Astrocyte (in vitro differentiated cells and primary cell): ENCODE measurements around the gene TIMP2. TPM values are rescaled to one million over a fixed set of nuclear protein-coding genes. Genes with fewer than 3 reads are reported as not detected.

Source experiments
- DNase-seq: peaks from one replicate; pipeline ENCODE4 v3.0.0-alpha.2; 2010; ENCODE audit warnings: low read depth
- FAIRE-seq: peaks from 2 replicates; lab custom pipeline; 2011; peaks lifted over from hg19 to GRCh38; lab: Jason Lieb, UNC
- H2AFZ ChIP-seq: 2 replicates; pipeline ENCODE4 v1.6.0; 2012; ENCODE audit warnings: low read depth, low read length, inconsistent platforms
- H3K27ac ChIP-seq: 2 replicates; pipeline ENCODE4 v1.5.1; 2011; ENCODE audit warnings: low read depth, low read length, inconsistent platforms
- H3K27me3 ChIP-seq: 2 replicates; pipeline ENCODE4 v1.6.0; 2011; ENCODE audit warnings: low read length, inconsistent platforms; ENCODE audit not compliant: insufficient read depth
- H3K36me3 ChIP-seq: 2 replicates; pipeline ENCODE4 v1.5.1; 2011; ENCODE audit warnings: low read length, inconsistent platforms; ENCODE audit not compliant: insufficient read depth
- H3K4me1 ChIP-seq: 2 replicates; pipeline ENCODE4 v1.5.1; 2011; ENCODE audit warnings: low read length, inconsistent platforms; ENCODE audit not compliant: insufficient read depth
- H3K4me2 ChIP-seq: 2 replicates; pipeline ENCODE4 v1.6.0; 2012; ENCODE audit warnings: low read length, inconsistent platforms
- H3K4me3 ChIP-seq: 2 replicates; pipeline ENCODE4 v1.5.1; 2011; ENCODE audit warnings: low read depth, mild to moderate bottlenecking, low read length, inconsistent platforms; ENCODE audit not compliant: insufficient read depth
- H3K79me2 ChIP-seq: 2 replicates; pipeline ENCODE4 v1.6.0; 2012; ENCODE audit warnings: mild to moderate bottlenecking, low read length, inconsistent platforms; ENCODE audit not compliant: insufficient read depth
- H3K9ac ChIP-seq: 2 replicates; pipeline ENCODE4 v1.6.0; 2012; ENCODE audit warnings: mild to moderate bottlenecking, low read length, inconsistent platforms
- H3K9me3 ChIP-seq: 2 replicates; pipeline ENCODE4 v1.5.1; 2012; ENCODE audit warnings: low read depth, mild to moderate bottlenecking, low read length, inconsistent platforms; ENCODE audit not compliant: insufficient read depth
- H4K20me1 ChIP-seq: 2 replicates; pipeline ENCODE4 v1.6.0; 2012; ENCODE audit warnings: low read length, inconsistent platforms; ENCODE audit not compliant: insufficient read depth
- H3K27ac Mint-ChIP-seq: one replicate; pipeline ENCODE4 v1.8.0; 2021; ENCODE audit warnings: mild to moderate bottlenecking, mixed read lengths; ENCODE audit not compliant: unreplicated experiment
- H3K27me3 Mint-ChIP-seq: one replicate; pipeline ENCODE4 v1.8.0; 2021; ENCODE audit warnings: low read depth, mixed read lengths; ENCODE audit not compliant: unreplicated experiment
- H3K36me3 Mint-ChIP-seq: one replicate; pipeline ENCODE4 v1.8.0; 2021; ENCODE audit warnings: low read depth, mixed read lengths; ENCODE audit not compliant: unreplicated experiment
- H3K4me1 Mint-ChIP-seq: one replicate; pipeline ENCODE4 v1.8.0; 2021; ENCODE audit warnings: low read depth, mixed read lengths; ENCODE audit not compliant: unreplicated experiment
- H3K4me3 Mint-ChIP-seq: one replicate; pipeline ENCODE4 v1.8.0; 2021; ENCODE audit warnings: mild to moderate bottlenecking, moderate library complexity, mixed read lengths; ENCODE audit not compliant: unreplicated experiment
- H3K9me3 Mint-ChIP-seq: one replicate; pipeline ENCODE4 v1.8.0; 2021; ENCODE audit warnings: mild to moderate bottlenecking, mixed read lengths; ENCODE audit not compliant: unreplicated experiment
- EZH2 ChIP-seq: IDR thresholded peaks from 2 replicates; pipeline ENCODE4 v1.6.1; 2012; ENCODE audit warnings: mild to moderate bottlenecking, low read length, inconsistent platforms; ENCODE audit not compliant: insufficient read depth
- total RNA-seq: library from RNA; stranded (reverse); gene quantifications from 2 replicates; pipeline ENCODE4 v1.2.1, GENCODE V29; 2021
- TF ChIP-seq, protein P1 (sequence below): IDR thresholded peaks from 2 replicates; pipeline ENCODE4 v1.5.1; 2011; ENCODE audit warnings: low read depth, mild to moderate bottlenecking, inconsistent platforms, low read length, moderate library complexity; ENCODE audit not compliant: insufficient read depth

The TIMP2 gene
- total RNA-seq, 1 donor from 2014 or later = 184 TPM

DNA sequence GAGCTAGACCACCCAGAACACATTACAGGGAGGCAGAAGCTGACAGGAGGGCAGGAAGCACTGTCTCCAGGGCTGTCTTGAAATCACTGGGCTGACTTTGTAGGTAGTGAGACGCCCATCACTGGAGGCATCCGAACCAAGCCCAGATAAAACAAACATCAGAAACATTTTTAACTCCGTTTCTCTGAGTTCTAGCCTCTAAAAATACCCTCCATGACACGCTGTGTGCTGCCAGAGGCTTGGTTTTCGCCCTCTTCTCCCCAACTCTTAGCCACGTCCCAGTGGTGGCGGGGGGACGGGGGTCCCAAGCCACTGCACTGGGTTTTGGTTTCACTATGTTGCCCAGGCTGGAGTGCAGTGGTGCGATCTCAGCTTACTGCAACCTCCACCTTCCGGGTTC lies 23.4 kb downstream of the TIMP2 start:
- Histone ChIP-seq H3K27me3 (no peaks in the 10 kb centered on the region), H3K4me2 (no peak overlapping the region), H3K36me3 (peaks cover 14% of the 10 kb centered on the region), H2AFZ (no peak overlapping the region), H3K9ac (no peak overlapping the region), H3K4me3 (no peak overlapping the region), H3K9me3 (no peaks in the 10 kb centered on the region), H3K79me2 (peaks cover 98% of the 10 kb centered on the region), H4K20me1 (peaks cover 94% of the 10 kb centered on the region), H3K4me1 (peaks cover 17% of the 10 kb centered on the region), H3K27ac (no peak overlapping the region)
- H3K9me3 Mint-ChIP-seq = no peaks in the 10 kb centered on the region
- H3K4me1 Mint-ChIP-seq = peaks cover 25% of the 10 kb centered on the region
- TF ChIP-seq, protein P1, sequence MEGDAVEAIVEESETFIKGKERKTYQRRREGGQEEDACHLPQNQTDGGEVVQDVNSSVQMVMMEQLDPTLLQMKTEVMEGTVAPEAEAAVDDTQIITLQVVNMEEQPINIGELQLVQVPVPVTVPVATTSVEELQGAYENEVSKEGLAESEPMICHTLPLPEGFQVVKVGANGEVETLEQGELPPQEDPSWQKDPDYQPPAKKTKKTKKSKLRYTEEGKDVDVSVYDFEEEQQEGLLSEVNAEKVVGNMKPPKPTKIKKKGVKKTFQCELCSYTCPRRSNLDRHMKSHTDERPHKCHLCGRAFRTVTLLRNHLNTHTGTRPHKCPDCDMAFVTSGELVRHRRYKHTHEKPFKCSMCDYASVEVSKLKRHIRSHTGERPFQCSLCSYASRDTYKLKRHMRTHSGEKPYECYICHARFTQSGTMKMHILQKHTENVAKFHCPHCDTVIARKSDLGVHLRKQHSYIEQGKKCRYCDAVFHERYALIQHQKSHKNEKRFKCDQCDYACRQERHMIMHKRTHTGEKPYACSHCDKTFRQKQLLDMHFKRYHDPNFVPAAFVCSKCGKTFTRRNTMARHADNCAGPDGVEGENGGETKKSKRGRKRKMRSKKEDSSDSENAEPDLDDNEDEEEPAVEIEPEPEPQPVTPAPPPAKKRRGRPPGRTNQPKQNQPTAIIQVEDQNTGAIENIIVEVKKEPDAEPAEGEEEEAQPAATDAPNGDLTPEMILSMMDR = no peak
- no peak for TF ChIP-seq EZH2
- H3K27me3 Mint-ChIP-seq = no peaks in the 10 kb centered on the region
- peaks cover 21% of the 10 kb centered on the region for H3K36me3 Mint-ChIP-seq
- H3K4me3 Mint-ChIP-seq = no peak overlapping the region
- H3K27ac Mint-ChIP-seq = no peak overlapping the region
- no peak for DNase-seq
- FAIRE-seq = no peak

DNA sequence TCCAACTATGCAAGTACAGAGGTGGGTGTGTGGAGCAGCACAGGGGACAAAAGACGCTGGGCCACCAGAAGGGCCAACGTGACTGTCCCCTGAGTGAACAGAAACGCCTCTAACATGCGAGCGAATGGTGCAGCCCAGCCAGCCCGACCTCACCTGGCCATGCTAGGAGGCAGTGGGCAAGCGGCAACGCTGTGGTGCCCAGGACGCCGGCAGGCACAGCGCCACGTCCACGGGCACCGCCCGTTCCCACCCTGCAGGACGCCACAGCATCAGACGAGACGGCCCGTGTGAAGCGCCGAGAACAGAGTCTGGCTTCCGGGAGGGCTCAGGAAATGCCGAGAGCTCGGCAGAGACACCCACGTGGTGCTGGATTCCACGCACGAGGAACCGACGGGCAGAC lies 24.4 kb downstream of the TIMP2 start:
- peaks cover 17% of the 10 kb centered on the region for H3K4me1 ChIP-seq
- no peak overlapping the region for H3K9ac ChIP-seq
- H4K20me1 ChIP-seq = peaks cover 98% of the 10 kb centered on the region
- H3K27me3 ChIP-seq = no peaks in the 10 kb centered on the region
- no peak overlapping the region for H2AFZ ChIP-seq
- no peak for TF ChIP-seq EZH2
- TF ChIP-seq, protein P1 = no peak
- Mint-ChIP-seq H3K4me3 (no peak overlapping the region), H3K9me3 (no peaks in the 10 kb centered on the region), H3K27ac (no peak overlapping the region), H3K36me3 (peaks cover 21% of the 10 kb centered on the region), H3K4me1 (peaks cover 25% of the 10 kb centered on the region), H3K27me3 (no peaks in the 10 kb centered on the region)
- DNase-seq = no peak
- H3K4me3 ChIP-seq = no peak overlapping the region
- peaks cover 100% of the 10 kb centered on the region for H3K79me2 ChIP-seq
- no peaks in the 10 kb centered on the region for H3K9me3 ChIP-seq
- H3K27ac ChIP-seq = no peak overlapping the region
- no peak overlapping the region for H3K4me2 ChIP-seq
- no peak for FAIRE-seq
- H3K36me3 ChIP-seq = peaks cover 14% of the 10 kb centered on the region

DNA sequence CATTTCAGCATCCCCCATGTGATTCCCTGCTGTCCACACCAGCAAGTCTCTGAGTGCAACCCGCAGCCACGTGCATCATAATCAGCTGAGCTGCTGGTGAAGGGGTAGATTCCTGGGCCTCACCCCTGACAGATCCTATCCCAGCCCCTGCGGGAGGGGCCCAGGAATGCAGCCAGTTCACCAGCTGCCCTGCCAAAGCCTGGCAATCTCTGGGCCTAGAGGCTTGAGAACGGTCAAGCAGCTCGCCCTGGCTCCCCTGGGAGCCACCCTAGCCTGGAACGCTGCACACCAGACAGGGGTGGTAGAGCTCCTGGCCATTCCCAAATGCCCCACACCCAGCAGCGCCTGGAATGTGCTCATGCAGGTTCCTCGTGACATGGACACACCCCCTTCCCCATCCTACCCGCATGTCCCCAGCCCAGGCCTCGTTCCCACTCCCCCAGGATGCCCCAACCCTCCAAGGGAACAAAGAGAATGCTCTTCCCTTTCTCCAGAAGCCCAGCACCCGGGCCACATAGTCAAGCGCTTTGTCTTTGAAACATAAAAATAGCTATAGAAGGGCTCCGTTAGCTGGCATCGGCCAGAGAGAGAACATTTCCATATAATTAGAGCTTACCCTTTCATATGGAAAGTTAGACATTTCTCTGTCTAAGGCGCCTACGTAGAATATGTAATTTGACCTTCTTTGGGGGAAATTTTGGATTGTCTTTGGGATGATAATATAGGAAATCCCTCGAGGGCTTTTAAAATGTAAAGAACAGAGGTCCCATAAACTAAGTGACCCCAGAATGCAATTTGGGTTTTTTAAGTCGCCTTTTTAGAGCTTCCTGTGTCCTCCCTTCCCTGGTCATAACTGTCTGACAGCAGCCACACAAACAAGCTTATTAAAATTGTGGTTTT lies 25.6 kb downstream of the TIMP2 start:
- peaks cover 16% of the 10 kb centered on the region for H3K4me1 ChIP-seq
- H3K36me3 Mint-ChIP-seq = peaks cover 21% of the 10 kb centered on the region
- no peaks in the 10 kb centered on the region for H3K27me3 ChIP-seq
- no peaks in the 10 kb centered on the region for H3K9me3 Mint-ChIP-seq
- H4K20me1 ChIP-seq = peaks cover 98% of the 10 kb centered on the region
- H2AFZ ChIP-seq = no peak overlapping the region
- H3K4me3 Mint-ChIP-seq = no peak overlapping the region
- no peak overlapping the region for H3K27ac ChIP-seq
- no peak overlapping the region for H3K4me3 ChIP-seq
- peak overlapping the region; percentile 81 for H3K27ac Mint-ChIP-seq
- DNase-seq = no peak
- no peaks in the 10 kb centered on the region for H3K27me3 Mint-ChIP-seq
- H3K4me1 Mint-ChIP-seq = peaks cover 23% of the 10 kb centered on the region
- peaks cover 100% of the 10 kb centered on the region for H3K79me2 ChIP-seq
- no peaks in the 10 kb centered on the region for H3K9me3 ChIP-seq
- H3K9ac ChIP-seq = no peak overlapping the region
- peaks cover 14% of the 10 kb centered on the region for H3K36me3 ChIP-seq
- no peak for TF ChIP-seq EZH2
- TF ChIP-seq, protein P1 = no peak
- no peak overlapping the region for H3K4me2 ChIP-seq
- FAIRE-seq = no peak
